NK-92 (cell line): ENCODE measurements around the gene CAST.

Experiments used
- DNase-seq: peaks from one replicate; lab custom pipeline; 2025; ENCODE audit not compliant: unreplicated experiment; lab: John Stamatoyannopoulos, UW

CAST gene

GRCh38 chr5:96641368-96642280 is 20.6 kb upstream of the CAST start:
- no peak for DNase-seq

- no peak for DNase-seq
Observed at GRCh38 chr5:96642281-96642640, 19.9 kb upstream of the CAST start.

- DNase-seq: no peak
Observed at GRCh38 chr5:96645091-96645490, 17.1 kb upstream of the CAST start.

- DNase-seq: no peak
Observed at GRCh38 chr5:96648023-96648422, 14.2 kb upstream of the CAST start.

- DNase-seq: no peak
Observed at GRCh38 chr5:96648593-96648992, 13.6 kb upstream of the CAST start.

- no peak for DNase-seq
Observed at GRCh38 chr5:96649251-96649662, 12.9 kb upstream of the CAST start.

GRCh38 chr5:96649681-96650540 is 12.3 kb upstream of the CAST start:
- DNase-seq: no peak

GRCh38 chr5:96651047-96651446 is 11.1 kb upstream of the CAST start:
- no peak for DNase-seq

- no peak for DNase-seq
Observed at GRCh38 chr5:96651948-96652753, 10.0 kb upstream of the CAST start.

GRCh38 chr5:96652769-96653454 is 9.3 kb upstream of the CAST start:
- no peak for DNase-seq

GRCh38 chr5:96654209-96654608 is 8.0 kb upstream of the CAST start:
- no peak for DNase-seq

GRCh38 chr5:96655085-96655484 is 7.1 kb upstream of the CAST start:
- no peak for DNase-seq

GRCh38 chr5:96655506-96655905 is 6.7 kb upstream of the CAST start:
- DNase-seq: no peak

GRCh38 chr5:96657068-96657467 is 5.1 kb upstream of the CAST start:
- no peak for DNase-seq

- DNase-seq: no peak
Observed at GRCh38 chr5:96658272-96658671, 3.9 kb upstream of the CAST start.

GRCh38 chr5:96659170-96659569 is 3.0 kb upstream of the CAST start:
- no peak for DNase-seq

GRCh38 chr5:96660971-96661854 is 963 bp upstream of the CAST start:
- DNase-seq: no peak

GRCh38 chr5:96662725-96663518 is 746 bp downstream of the CAST start:
- no peak for DNase-seq

- no peak for DNase-seq
Observed at GRCh38 chr5:96663608-96664007, 1.4 kb downstream of the CAST start.
